Activated CD4-positive, alpha-beta T cell treated with anti-CD3 and anti-CD28 coated beads for 36 hours (primary cell): Measurements from ENCODE around the gene PICALM. TPM values are rescaled to one million over a fixed set of nuclear protein-coding genes. Genes with fewer than 3 reads are reported as not detected.

ENCODE experiments used
- ATAC-seq: fragments of 200-7000 bp; cut with Tn5 transposase; one replicate; pipeline ENCODE4 v1.10.0; 2021; ENCODE audit warnings: mild to moderate bottlenecking, moderate library complexity
- CTCF ChIA-PET: fragments of 350-600 bp; sonication (Branson Sonifier 250); formaldehyde crosslinking; loops from one replicate; lab custom pipeline; 2021; ENCODE audit warnings: antibody characterized with exemption; lab: Charles Lee
- POLR2A ChIA-PET: fragments of 350-600 bp; sonication (Branson Sonifier 250); formaldehyde crosslinking; loops from one replicate; lab custom pipeline; 2021; ENCODE audit warnings: antibody characterized with exemption, inconsistent platforms; lab: Charles Lee
- DNase-seq: peaks from one replicate; pipeline ENCODE4 v3.0.0-alpha.2; 2020
- H3K27ac Mint-ChIP-seq: one replicate; pipeline ENCODE4 v1.8.0; 2021; ENCODE audit warnings: mixed read lengths
- H3K27me3 Mint-ChIP-seq: one replicate; pipeline ENCODE4 v1.8.0; 2021; ENCODE audit warnings: mixed read lengths
- H3K36me3 Mint-ChIP-seq: one replicate; pipeline ENCODE4 v1.8.0; 2021; ENCODE audit warnings: low read depth, mixed read lengths
- H3K4me1 Mint-ChIP-seq: one replicate; pipeline ENCODE4 v1.8.0; 2021; ENCODE audit warnings: mixed read lengths
- H3K4me3 Mint-ChIP-seq: one replicate; pipeline ENCODE4 v1.8.0; 2021; ENCODE audit warnings: mild to moderate bottlenecking, moderate library complexity, mixed read lengths
- H3K9me3 Mint-ChIP-seq: one replicate; pipeline ENCODE4 v1.8.0; 2021; ENCODE audit warnings: low read depth, mixed read lengths
- intact Hi-C, 2 experiments: fragments of 100-400 bp; cut with DNase I in 1 of 2; cut with micrococcal nuclease in 1 of 2; formaldehyde crosslinking; loops; one replicate each; pipeline versions ENCODE4 v1.14.2 to v1.15.1; 2022 to 2024; cut with DNase I, micrococcal nuclease
- total RNA-seq, 2 experiments: library from RNA; stranded (reverse); gene quantifications; one replicate each; pipeline ENCODE4 v1.2.3, GENCODE V29; 2021

The PICALM gene, protein sequence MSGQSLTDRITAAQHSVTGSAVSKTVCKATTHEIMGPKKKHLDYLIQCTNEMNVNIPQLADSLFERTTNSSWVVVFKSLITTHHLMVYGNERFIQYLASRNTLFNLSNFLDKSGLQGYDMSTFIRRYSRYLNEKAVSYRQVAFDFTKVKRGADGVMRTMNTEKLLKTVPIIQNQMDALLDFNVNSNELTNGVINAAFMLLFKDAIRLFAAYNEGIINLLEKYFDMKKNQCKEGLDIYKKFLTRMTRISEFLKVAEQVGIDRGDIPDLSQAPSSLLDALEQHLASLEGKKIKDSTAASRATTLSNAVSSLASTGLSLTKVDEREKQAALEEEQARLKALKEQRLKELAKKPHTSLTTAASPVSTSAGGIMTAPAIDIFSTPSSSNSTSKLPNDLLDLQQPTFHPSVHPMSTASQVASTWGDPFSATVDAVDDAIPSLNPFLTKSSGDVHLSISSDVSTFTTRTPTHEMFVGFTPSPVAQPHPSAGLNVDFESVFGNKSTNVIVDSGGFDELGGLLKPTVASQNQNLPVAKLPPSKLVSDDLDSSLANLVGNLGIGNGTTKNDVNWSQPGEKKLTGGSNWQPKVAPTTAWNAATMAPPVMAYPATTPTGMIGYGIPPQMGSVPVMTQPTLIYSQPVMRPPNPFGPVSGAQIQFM
- 10 to 100 TPM; 63.8 to 88.3 TPM for total RNA-seq

DNA sequence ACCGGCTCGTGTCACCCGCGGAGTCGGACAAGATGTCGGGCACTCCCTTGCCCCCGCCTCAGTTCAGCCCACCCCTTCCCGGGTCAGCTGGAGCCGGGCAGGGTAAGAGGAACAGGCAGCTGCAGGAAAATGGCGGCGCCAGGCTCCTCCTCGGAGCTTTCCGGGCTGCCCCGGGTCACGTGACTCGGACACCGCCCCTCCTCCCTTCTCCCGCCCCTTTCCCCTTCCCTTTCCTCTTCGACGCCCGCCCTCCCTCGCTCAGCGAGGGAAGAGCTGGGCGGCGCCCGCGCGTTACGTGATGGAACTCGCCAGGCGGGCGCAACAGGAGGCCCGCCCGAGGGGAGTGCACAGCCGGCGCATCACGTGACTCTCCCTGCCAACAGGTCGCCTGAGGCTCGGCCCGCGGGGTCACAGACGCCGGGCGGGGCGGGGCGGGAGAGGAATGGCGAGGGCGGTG, at the start of gene PICALM:
Gene PICALM (minus strand): TSS at position 134 of the 457 bp plus-strand sequence. CDS start 304 bp downstream, outside the sequence.
- peaks cover 27% of the 10 kb centered on the region for H3K4me1 Mint-ChIP-seq
- POLR2A ChIA-PET, result interaction anchor here (0.7 to 2.3 kb wide), 8 partner anchors 18 to 233 kb away, joined by 3 to 9 read pairs (median 5); partner anchors contain the start of gene HIKESHI
- intact Hi-C loops, result loop anchor here (1.0 to 10.0 kb wide), 20 partner anchors 22 to 524 kb away; partner anchors contain the start of genes EED (in 2 of the 2), CREBZF (in 1 of the 2), HIKESHI (in 1 of the 2) and TMEM126B (in 1 of the 2)

DNA sequence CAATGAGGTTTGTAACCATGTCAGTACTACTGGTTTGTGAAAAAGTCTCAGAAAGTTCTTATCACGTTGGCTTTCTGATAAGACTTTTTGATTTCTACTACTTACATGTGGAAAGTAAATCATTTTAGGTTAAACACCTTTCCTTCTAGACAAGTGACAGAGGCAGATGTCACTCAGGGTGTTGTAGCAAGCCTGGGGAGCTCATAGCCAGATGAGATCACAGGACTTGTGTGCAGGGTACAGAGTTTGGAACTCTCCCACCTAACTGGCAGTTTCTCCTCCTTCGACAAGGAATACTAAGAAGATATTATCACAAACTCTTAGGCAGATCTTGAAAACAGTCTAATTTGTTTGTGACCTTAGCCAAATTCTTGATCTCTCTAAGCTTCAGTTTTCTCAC, 49.4 kb upstream of the PICALM start:
- CTCF ChIA-PET, result interaction anchor here (1.0 to 1.7 kb wide), 3 partner anchors 10 to 58 kb away, joined by 3 to 5 read pairs (median 3); no protein-coding TSS in a partner anchor
- peak; percentile 7 for DNase-seq
- POLR2A ChIA-PET, result interaction anchor here (2.1 kb wide), 1 partner anchor 59 kb away, joined by 4 read pairs; no protein-coding TSS in a partner anchor

More for the DNA sequence above, at the start of gene PICALM:
- H3K36me3 Mint-ChIP-seq, result peaks cover 26% of the 10 kb centered on the region
- CTCF ChIA-PET, result interaction anchor here (0.8 to 3.4 kb wide), 14 partner anchors 15 to 225 kb away, joined by 3 to 33 read pairs (median 6); no protein-coding TSS in a partner anchor
- peak within 1 kb of the TSS; percentile 91 for H3K27ac Mint-ChIP-seq
- no peaks in the 10 kb centered on the region for H3K27me3 Mint-ChIP-seq
- H3K4me3 Mint-ChIP-seq, result peak within 1 kb of the TSS; percentile 89
- ATAC-seq (peak; percentile 87), DNase-seq (peak; percentile 99)
- H3K9me3 Mint-ChIP-seq, result no peaks in the 10 kb centered on the region

DNA sequence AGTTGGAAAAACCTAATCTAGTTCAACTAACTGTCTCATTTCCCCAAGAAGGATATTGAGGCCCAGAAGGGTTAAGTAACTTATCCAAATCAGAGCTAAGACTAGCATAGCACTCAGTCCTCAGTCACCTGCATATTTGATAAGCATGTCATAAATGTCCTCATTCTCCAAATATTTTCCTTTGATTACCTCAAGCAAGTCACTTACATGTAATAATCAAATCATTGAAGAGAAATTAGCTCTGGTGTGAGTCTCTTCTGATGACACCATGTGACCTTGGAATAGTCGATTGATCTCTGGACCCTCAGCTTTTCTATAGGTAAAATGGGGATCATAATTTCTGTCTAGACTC, 48.8 kb upstream of the PICALM start:
- Mint-ChIP-seq H3K9me3 (no peaks in the 10 kb centered on the region), H3K4me1 (peaks cover 32% of the 10 kb centered on the region), H3K27me3 (peaks cover 7% of the 10 kb centered on the region), H3K36me3 (no peaks in the 10 kb centered on the region), H3K4me3 (no peak overlapping the region), H3K27ac (peak overlapping the region; percentile 20)
- POLR2A ChIA-PET, result interaction anchor here (0.7 to 2.1 kb wide), 2 partner anchors 59 to 532 kb away, joined by 3 to 4 read pairs; no protein-coding TSS in a partner anchor
- no peak for DNase-seq
- intact Hi-C loops, result loop anchor here (2.0 to 5.0 kb wide), 9 partner anchors 21 to 171 kb away; partner anchors contain the start of gene PICALM (in 1 of the 2)
- ATAC-seq, result no peak
- CTCF ChIA-PET, result interaction anchor here (1.0 to 1.7 kb wide), 3 partner anchors 9 to 69 kb away, joined by 3 to 5 read pairs (median 3); no protein-coding TSS in a partner anchor

More for the DNA sequence above, 49.4 kb upstream of the PICALM start:
- intact Hi-C loops, result loop anchor here in 1 of 2 experiments (2.0 to 5.0 kb wide), 4 partner anchors 21 to 169 kb away; no protein-coding TSS in a partner anchor
- no peak overlapping the region for H3K4me3 Mint-ChIP-seq
- ATAC-seq, result peak; percentile 42
- H3K36me3 Mint-ChIP-seq, result no peaks in the 10 kb centered on the region
- H3K27ac Mint-ChIP-seq, result no peak overlapping the region
- H3K9me3 Mint-ChIP-seq, result no peaks in the 10 kb centered on the region
- peaks cover 32% of the 10 kb centered on the region for H3K4me1 Mint-ChIP-seq
- H3K27me3 Mint-ChIP-seq, result peaks cover 7% of the 10 kb centered on the region

DNA sequence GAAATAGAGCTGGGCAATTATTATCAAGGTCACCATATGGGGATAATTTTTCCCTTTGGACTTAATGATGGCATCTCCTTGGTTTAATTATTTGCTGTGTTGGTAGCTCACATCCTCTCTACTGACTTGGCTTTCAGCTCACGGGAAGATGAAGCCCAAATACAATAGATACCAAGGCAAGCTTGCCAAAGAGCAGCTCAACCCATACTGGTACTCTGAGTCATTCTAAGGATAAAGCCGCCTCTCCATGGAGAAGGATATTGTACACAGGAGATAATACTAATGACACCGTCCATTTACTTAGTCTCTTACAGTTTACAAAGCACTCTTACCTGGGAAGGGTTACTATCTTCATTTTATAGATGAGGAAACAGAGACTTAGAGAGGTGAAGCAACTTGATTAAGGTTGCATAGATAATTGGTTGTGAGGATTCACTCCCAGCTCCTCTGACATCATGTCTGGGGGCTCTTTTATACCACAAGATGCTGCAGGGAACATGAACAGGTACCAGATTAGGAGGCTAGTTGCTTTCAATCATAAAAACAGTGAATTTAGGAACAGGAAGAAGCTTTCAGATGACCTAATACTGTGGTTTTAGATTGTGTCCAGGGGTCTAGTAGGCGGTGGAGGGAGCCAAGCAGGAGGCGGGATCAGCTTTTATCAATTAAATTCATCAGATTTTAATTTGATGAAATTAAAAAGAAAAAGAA, 48.3 kb upstream of the PICALM start:
- ChIA-PET CTCF (interaction anchor here (1.0 to 2.6 kb wide), 6 partner anchors 8 to 77 kb away, joined by 3 to 13 read pairs (median 6); no protein-coding TSS in a partner anchor), POLR2A (interaction anchor here (0.6 to 2.1 kb wide), 3 partner anchors 60 to 531 kb away, joined by 3 to 4 read pairs (median 4); no protein-coding TSS in a partner anchor)
- Mint-ChIP-seq H3K4me1 (peaks cover 32% of the 10 kb centered on the region), H3K27me3 (peaks cover 7% of the 10 kb centered on the region), H3K9me3 (no peaks in the 10 kb centered on the region), H3K4me3 (no peak overlapping the region), H3K27ac (no peak overlapping the region), H3K36me3 (no peaks in the 10 kb centered on the region)
- no peak for DNase-seq
- intact Hi-C loops, result loop anchor here (2.0 to 5.0 kb wide), 9 partner anchors 22 to 172 kb away; partner anchors contain the start of gene PICALM (in 1 of the 2)
- ATAC-seq, result no peak

DNA sequence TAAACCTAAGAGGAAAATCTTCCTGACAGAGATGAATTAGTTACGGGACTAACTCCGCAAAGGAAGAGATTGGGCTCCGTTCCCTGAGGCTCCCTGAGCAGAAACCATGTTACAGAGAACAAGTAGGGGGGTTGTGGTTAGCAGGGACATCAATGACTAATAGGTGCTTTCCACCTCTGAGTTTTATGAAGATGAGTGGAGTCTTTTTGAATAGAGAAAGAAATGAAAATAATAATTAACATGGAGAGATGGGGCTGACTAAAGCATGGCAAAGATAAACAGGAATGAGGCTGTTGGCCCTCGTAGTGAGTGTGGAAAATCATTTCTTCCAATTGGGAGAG, 47.5 kb upstream of the PICALM start:
- intact Hi-C loops, result loop anchor here (2.0 to 5.0 kb wide), 9 partner anchors 22 to 172 kb away; partner anchors contain the start of gene PICALM (in 1 of the 2)
- Mint-ChIP-seq H3K27me3 (peaks cover 7% of the 10 kb centered on the region), H3K9me3 (no peaks in the 10 kb centered on the region), H3K4me3 (peak overlapping the region; percentile 0), H3K36me3 (no peaks in the 10 kb centered on the region), H3K4me1 (peaks cover 32% of the 10 kb centered on the region), H3K27ac (peak overlapping the region; percentile 66)
- ChIA-PET POLR2A (no interaction called here), CTCF (interaction anchor here (0.9 to 2.6 kb wide), 6 partner anchors 15 to 981 kb away, joined by 3 to 13 read pairs (median 4); no protein-coding TSS in a partner anchor)
- DNase-seq (peak; percentile 52), ATAC-seq (peak; percentile 95)

DNA sequence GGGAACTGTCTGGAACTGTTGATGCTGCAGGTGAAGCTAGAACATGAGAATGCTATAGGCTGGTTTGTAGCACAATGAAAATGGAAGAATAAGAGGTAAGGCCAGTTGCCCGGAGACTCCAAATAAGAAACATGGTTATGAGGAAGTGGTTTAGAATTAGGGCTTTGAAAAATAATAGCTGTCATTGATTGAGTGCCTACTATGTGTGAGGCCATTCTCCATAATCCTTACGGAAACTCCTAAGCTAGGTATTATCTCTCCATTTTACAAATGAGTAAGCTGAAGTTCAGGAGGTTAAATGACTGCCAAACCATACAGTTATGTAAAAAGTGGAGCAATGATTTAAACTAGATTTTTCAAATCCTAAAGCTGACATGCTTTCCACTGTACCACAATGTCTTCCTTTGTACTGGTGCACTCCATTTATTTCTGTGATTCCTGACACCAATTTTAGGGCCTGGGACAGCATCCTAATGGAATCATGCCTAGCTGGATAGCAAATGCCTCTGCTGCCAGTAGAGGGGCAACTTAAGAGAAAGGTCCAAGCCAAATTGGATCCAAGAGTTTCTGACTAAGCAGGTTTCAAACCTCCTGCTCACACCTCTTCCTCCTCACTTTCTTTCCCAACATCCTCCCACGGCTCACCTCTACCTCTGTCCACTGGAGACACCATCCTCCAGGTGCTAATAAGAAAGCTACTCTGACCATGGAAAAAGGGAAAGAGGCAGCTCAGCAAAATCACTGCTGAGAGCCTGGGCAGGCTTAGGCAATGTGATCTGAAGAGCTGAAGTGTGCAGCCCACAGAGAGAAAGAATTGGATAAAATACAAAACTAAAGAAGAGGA, 46.9 kb upstream of the PICALM start:
- Mint-ChIP-seq H3K4me3 (peak overlapping the region; percentile 0), H3K27me3 (peaks cover 7% of the 10 kb centered on the region), H3K27ac (no peak overlapping the region), H3K36me3 (no peaks in the 10 kb centered on the region), H3K4me1 (peaks cover 32% of the 10 kb centered on the region), H3K9me3 (no peaks in the 10 kb centered on the region)
- intact Hi-C loops, result loop anchor here (2.0 to 5.0 kb wide), 9 partner anchors 23 to 173 kb away; partner anchors contain the start of gene PICALM (in 1 of the 2)
- ChIA-PET POLR2A (no interaction called here), CTCF (interaction anchor here (0.9 to 2.6 kb wide), 6 partner anchors 12 to 982 kb away, joined by 3 to 13 read pairs (median 8); no protein-coding TSS in a partner anchor)
- ATAC-seq (peak; percentile 50), DNase-seq (no peak)

DNA sequence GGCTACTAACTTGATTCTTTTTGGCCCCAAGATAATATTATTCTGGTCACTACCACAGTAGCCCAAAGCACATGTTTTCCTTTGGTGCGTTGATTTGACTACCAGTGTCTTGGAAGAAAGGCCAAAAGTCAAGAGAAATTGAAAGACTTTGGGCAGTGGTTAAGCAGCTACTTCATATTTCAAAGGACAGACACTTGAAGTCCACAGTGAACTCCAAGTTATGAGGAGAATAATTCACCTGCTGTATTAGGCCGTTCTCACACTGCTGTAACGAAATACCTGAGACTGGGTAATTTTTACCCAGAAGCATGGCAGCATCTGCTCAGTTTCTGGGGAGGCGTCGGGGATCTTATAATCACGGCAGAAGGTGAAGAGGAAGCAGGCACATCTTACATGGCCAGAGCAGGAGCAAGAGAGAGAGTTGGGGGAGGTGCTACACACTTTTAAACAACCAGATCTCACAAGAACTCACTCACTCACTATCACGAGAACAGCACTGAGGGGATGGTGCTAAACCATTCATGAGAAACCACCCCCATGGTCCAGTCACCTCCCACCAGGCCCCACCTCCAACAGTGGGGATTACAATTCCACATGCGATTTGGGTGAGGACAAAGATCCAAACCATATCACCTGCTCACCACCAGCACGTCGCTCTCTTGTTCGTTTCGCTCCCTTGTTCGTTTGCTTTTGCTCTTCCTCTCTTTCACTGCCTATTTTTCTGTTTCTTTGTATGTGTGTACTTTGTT, 40.2 kb upstream of the PICALM start:
- Mint-ChIP-seq H3K9me3 (no peaks in the 10 kb centered on the region), H3K27me3 (peaks cover 5% of the 10 kb centered on the region), H3K4me1 (peaks cover 3% of the 10 kb centered on the region), H3K27ac (no peak overlapping the region), H3K36me3 (no peaks in the 10 kb centered on the region), H3K4me3 (no peak overlapping the region)
- ATAC-seq (no peak), DNase-seq (no peak)
- CTCF ChIA-PET, result interaction anchor here (1.4 kb wide), 1 partner anchor 9 kb away, joined by 5 read pairs; no protein-coding TSS in a partner anchor
- POLR2A ChIA-PET, result no interaction called here
- intact Hi-C loops, result no loop called here

DNA sequence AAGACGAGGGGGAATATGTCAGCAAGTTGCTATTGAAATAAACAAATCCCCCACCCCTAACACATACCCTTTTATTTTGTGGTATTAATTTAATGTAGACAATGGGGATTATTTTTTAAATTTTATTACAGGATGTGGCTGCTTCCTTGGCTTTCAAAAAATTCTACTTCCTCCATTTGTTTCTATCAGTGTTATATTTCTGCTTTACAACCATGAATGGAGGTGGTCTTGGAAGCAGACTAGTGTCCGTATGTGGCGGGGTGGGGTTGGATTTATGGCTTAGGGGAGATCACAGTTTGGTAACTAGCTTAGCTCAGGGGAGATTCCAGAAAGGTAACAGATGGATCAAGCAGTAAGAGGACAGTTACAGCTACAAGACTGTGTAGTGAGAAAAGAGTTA, 39.3 kb upstream of the PICALM start:
- DNase-seq, result no peak
- intact Hi-C loops, result no loop called here
- no peak for ATAC-seq
- H3K27ac Mint-ChIP-seq, result no peak overlapping the region
- H3K4me1 Mint-ChIP-seq, result peaks cover 3% of the 10 kb centered on the region
- no peaks in the 10 kb centered on the region for H3K9me3 Mint-ChIP-seq
- ChIA-PET CTCF (interaction anchor here (1.0 to 1.4 kb wide), 2 partner anchors 9 to 85 kb away, joined by 3 to 5 read pairs; no protein-coding TSS in a partner anchor), POLR2A (no interaction called here)
- no peaks in the 10 kb centered on the region for H3K36me3 Mint-ChIP-seq
- peaks cover 2% of the 10 kb centered on the region for H3K27me3 Mint-ChIP-seq
- no peak overlapping the region for H3K4me3 Mint-ChIP-seq

DNA sequence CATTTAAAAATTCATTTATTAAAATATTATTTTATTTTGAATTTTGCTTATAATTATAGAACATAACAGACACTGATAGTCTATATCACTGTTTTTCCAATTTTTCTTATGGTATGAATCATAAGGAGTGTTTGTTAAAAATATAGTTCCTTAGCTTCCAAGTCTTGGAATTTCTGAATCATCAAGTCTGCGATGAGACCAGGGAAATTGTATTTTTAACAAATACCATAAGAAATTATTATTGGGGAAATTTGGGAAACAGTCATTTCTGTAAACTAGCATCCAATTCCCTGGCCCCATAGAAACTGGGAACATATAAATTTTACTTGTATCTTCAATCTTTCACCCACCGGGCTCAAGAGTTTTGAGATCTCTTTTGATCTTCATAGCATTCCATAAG, 38.0 kb upstream of the PICALM start:
- Mint-ChIP-seq H3K4me1 (peaks cover 3% of the 10 kb centered on the region), H3K9me3 (no peaks in the 10 kb centered on the region), H3K36me3 (no peaks in the 10 kb centered on the region), H3K27me3 (peaks cover 4% of the 10 kb centered on the region), H3K4me3 (no peak overlapping the region), H3K27ac (no peak overlapping the region)
- ChIA-PET POLR2A (no interaction called here), CTCF (no interaction called here)
- intact Hi-C loops, result no loop called here
- no peak for ATAC-seq
- DNase-seq, result no peak
